ENCODE measurements around the gene TMEM63C.

The TMEM63C gene

GRCh38 chr14:77258566-77258965, 77.0 kb downstream of the TMEM63C start:
- no peaks in the 10 kb centered on the region for H3K4me1 Mint-ChIP-seq (ENCODE audit: low read depth)
- no peak for DNase-seq
- H3K9me3 Mint-ChIP-seq, result no peaks in the 10 kb centered on the region
- no peaks in the 10 kb centered on the region for H3K36me3 Mint-ChIP-seq (ENCODE audit: low read depth)
- H3K27me3 Mint-ChIP-seq, result peaks cover 12% of the 10 kb centered on the region
- H3K27ac Mint-ChIP-seq, result no peak overlapping the region
- H3K4me3 Mint-ChIP-seq, result no peak overlapping the region

GRCh38 chr14:77259025-77259715, 77.6 kb downstream of the TMEM63C start:
- no peaks in the 10 kb centered on the region for H3K9me3 Mint-ChIP-seq
- no peak for DNase-seq
- H3K4me3 Mint-ChIP-seq, result no peak overlapping the region
- no peaks in the 10 kb centered on the region for H3K4me1 Mint-ChIP-seq (ENCODE audit: low read depth)
- H3K27ac Mint-ChIP-seq, result no peak overlapping the region
- no peaks in the 10 kb centered on the region for H3K36me3 Mint-ChIP-seq (ENCODE audit: low read depth)
- peaks cover 12% of the 10 kb centered on the region for H3K27me3 Mint-ChIP-seq

DNA sequence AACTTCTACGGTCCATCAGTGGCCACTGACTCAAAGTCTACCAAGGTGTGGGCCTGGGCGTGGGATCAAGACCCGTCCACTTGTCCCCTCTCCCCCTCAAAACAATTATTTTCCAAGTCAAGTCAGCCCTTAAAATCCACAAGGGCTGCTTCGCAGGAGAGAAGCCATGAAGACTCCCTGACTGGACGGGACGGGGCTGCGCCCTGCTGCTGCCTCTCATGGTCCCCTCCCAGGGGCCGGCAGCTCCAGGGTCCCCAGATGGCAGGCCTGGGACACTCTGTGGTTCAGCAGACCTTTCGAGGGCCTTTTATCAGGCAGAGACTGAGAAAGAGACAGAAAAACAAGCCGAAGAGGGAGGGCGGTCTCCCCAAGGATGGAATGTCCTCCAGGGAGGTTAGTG, 78.6 kb downstream of the TMEM63C start:
- H3K9me3 Mint-ChIP-seq, result no peaks in the 10 kb centered on the region
- no peak overlapping the region for H3K27ac Mint-ChIP-seq
- DNase-seq, result no peak
- peaks cover 12% of the 10 kb centered on the region for H3K27me3 Mint-ChIP-seq
- no peaks in the 10 kb centered on the region for H3K4me1 Mint-ChIP-seq (ENCODE audit: low read depth)
- H3K36me3 Mint-ChIP-seq (ENCODE audit: low read depth), result no peaks in the 10 kb centered on the region
- no peak overlapping the region for H3K4me3 Mint-ChIP-seq

- Mint-ChIP-seq H3K36me3 (ENCODE audit: low read depth) (no peaks in the 10 kb centered on the region), H3K9me3 (no peaks in the 10 kb centered on the region), H3K27me3 (peaks cover 12% of the 10 kb centered on the region), H3K27ac (no peak overlapping the region), H3K4me1 (ENCODE audit: low read depth) (no peaks in the 10 kb centered on the region), H3K4me3 (no peak overlapping the region)
- DNase-seq, result no peak
These were observed 79.0 kb downstream of the TMEM63C start for GRCh38 chr14:77260631-77261030.

DNA sequence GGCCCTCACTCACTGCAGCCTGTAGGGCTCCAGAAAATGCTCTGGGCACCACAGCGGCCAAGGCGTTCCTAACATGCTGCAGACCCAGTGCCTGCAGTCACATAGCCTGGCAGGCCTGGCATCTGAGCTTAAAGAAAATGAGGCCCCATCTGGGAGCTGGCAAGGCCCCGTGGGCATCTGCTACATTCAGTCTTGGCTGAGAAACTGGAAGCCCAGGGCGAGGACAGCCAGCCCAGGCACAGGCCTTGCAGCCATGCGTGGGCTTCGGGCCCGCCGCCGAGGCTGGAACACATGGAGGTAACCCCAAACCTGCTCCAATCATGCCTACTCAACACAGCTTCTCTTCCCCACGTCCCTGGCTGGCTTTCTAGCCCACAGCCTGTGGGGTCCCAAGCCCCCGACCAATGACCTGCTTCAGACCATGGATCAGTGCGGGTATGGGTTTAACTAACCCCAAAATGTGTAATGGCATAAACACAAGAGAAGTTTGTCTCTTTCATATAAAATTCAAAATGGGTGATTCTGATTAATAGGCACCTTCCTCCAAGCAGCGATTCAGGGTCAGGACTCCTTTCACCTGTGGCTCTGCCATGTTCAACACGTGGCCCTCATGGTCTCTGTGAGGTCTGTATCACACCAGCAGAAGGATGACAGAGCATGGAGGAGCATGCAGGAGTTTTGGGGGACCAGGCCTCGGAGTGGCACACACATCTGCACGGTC, 83.0 kb downstream of the TMEM63C start:
- Mint-ChIP-seq H3K36me3 (ENCODE audit: low read depth) (no peaks in the 10 kb centered on the region), H3K27ac (no peak overlapping the region), H3K9me3 (no peaks in the 10 kb centered on the region), H3K27me3 (peaks cover 32% of the 10 kb centered on the region), H3K4me1 (ENCODE audit: low read depth) (no peaks in the 10 kb centered on the region), H3K4me3 (no peak overlapping the region)
- DNase-seq, result no peak

GRCh38 chr14:77265187-77265515, 83.6 kb downstream of the TMEM63C start:
- H3K4me1 Mint-ChIP-seq (ENCODE audit: low read depth), result peaks cover 3% of the 10 kb centered on the region
- no peaks in the 10 kb centered on the region for H3K36me3 Mint-ChIP-seq (ENCODE audit: low read depth)
- no peak overlapping the region for H3K4me3 Mint-ChIP-seq
- H3K27ac Mint-ChIP-seq, result no peak overlapping the region
- H3K27me3 Mint-ChIP-seq, result peaks cover 36% of the 10 kb centered on the region
- H3K9me3 Mint-ChIP-seq, result no peaks in the 10 kb centered on the region
- DNase-seq, result no peak

- DNase-seq, result no peak
- no peak overlapping the region for H3K27ac Mint-ChIP-seq
- H3K9me3 Mint-ChIP-seq, result no peaks in the 10 kb centered on the region
These were observed 84.2 kb downstream of the TMEM63C start for GRCh38 chr14:77265561-77266335.

DNA sequence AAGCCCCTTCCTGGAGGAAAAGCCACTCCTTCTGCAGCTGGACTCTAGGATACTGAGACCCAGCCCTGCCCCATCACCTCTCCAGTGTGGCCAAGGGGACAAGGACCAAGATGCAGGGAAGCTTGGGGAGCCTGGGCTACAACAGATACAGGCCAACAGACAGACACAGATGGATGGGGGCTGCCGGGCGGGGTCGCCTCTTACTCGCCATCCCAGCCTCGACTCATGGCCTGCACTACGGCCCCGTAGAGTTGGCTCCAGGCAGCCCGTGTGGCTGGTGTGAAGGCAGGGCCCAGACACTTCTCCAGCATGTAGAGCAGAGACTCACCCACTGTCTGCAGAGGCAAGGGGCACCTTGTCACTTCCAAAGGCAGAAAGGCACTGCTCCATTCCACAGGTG, 84.7 kb downstream of the TMEM63C start:
- no peak overlapping the region for H3K27ac Mint-ChIP-seq
- DNase-seq, result no peak
- H3K27me3 Mint-ChIP-seq, result peaks cover 37% of the 10 kb centered on the region
- H3K4me1 Mint-ChIP-seq (ENCODE audit: low read depth), result peaks cover 4% of the 10 kb centered on the region
- no peaks in the 10 kb centered on the region for H3K36me3 Mint-ChIP-seq (ENCODE audit: low read depth)
- no peak overlapping the region for H3K4me3 Mint-ChIP-seq
- H3K9me3 Mint-ChIP-seq, result no peaks in the 10 kb centered on the region

More at GRCh38 chr14:77265561-77266335, 84.2 kb downstream of the TMEM63C start:
- H3K4me1 Mint-ChIP-seq (ENCODE audit: low read depth), result peaks cover 3% of the 10 kb centered on the region
- no peak overlapping the region for H3K4me3 Mint-ChIP-seq
- H3K27me3 Mint-ChIP-seq, result peaks cover 38% of the 10 kb centered on the region
- H3K36me3 Mint-ChIP-seq (ENCODE audit: low read depth), result no peaks in the 10 kb centered on the region

DNA sequence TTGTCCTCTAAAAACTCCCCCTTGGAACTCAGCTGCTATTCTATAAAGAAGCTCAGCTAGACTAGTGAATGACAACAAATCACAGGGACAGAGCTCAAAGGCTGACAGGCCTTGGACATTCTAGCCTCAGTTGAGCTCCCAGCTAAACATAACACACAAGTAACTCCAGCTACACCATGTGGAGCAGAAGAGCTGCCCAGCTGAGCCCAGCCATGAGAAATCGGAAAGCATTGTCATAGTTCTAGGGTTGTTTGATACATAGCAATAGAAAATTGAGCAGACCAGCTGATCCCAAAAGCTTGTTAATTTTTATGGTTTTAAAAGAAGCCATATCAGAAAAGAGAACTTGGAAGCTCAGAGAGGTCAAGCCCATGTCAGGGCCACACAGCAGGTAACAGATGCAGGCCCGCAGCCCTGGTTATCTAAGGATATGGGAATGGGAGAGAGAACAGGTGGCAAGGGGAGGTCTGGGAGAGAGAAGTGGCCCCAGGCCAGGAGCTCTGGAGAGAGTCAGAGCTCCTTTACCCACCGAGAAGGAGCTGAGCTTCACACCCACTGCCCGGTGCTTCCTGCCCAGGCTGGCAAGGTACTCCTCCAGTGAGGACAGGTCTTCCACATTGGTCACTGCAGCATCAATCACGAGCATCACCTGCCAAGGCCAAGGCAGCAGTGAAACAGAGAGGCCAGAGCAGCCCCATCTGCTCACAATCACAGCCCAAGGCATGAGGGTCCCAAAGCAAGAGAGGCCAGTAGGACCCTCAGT, 86.5 kb downstream of the TMEM63C start:
- H3K9me3 Mint-ChIP-seq, result no peaks in the 10 kb centered on the region
- H3K27ac Mint-ChIP-seq, result no peak overlapping the region
- H3K4me3 Mint-ChIP-seq, result no peak overlapping the region
- H3K36me3 Mint-ChIP-seq (ENCODE audit: low read depth), result no peaks in the 10 kb centered on the region
- DNase-seq, result no peak
- peaks cover 49% of the 10 kb centered on the region for H3K27me3 Mint-ChIP-seq
- H3K4me1 Mint-ChIP-seq (ENCODE audit: low read depth), result peaks cover 6% of the 10 kb centered on the region

DNA sequence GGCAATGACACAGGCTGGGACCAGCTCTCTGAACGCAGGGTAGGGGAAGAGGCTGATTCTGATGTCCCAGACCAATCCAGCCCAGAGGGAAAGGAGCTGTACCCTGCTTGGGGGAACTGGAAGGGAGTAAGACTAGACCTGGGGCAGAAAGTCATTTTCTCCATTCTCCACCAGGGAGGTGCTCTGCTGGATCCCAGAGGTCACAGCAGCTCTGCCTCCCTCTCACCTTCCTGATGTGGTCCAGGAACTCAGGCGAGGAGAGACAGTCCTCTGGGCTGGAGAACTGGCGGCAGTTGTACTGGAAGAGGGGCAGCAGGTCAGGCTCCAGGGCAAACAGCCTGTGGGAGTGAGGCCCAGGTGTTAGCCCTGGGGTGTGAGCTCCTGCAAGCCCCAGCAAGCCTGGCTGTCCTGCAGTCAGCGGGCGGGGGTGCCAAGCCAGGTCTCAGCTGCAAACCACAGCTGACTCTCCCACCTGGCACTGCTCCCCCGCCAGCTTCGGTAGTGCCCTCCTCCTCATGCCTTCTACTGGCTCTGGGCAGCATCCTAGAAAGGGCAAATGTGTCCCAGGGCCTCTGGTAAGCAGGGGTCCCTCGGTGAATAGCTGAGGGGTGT, 87.5 kb downstream of the TMEM63C start:
- no peaks in the 10 kb centered on the region for H3K9me3 Mint-ChIP-seq
- no peaks in the 10 kb centered on the region for H3K36me3 Mint-ChIP-seq (ENCODE audit: low read depth)
- H3K27ac Mint-ChIP-seq, result no peak overlapping the region
- no peak overlapping the region for H3K4me3 Mint-ChIP-seq
- peaks cover 50% of the 10 kb centered on the region for H3K27me3 Mint-ChIP-seq
- H3K4me1 Mint-ChIP-seq (ENCODE audit: low read depth), result peaks cover 6% of the 10 kb centered on the region
- DNase-seq, result no peak

DNA sequence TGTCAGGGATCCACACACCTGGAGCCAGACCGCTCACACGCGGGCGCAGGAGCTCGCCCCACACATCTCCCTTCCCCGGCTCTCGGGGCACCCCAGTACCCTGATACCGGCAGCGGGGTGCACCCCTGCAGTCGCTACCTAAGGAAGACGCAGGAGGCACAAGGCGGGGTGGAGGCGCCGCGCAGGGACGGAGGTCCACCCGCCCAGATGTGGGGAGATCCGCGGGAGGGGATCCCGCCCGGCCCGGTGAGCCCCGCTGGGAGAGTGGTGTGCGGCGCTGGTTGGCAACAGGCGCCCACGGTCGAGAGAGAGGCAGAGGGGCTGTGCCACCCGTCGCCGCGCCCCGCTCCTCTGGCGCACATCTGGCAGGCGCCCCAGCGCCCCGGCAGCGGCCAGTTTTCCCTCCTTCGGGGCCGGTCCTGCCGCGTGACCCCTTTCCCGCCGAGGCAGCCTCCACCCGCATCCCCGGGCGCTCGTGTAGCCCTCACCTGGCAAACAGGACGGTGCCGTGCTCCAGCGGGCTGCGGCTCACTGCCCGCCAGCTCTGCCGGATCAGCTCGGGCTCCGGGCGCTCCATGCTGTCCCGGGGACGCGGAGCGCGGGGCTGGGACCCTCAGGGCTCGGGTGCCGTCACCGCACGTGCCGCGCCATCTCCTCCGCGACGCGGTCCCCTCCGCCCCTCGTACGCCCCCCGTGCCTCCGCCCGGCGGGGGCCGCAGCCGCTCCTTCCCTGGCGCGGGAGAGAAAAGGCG, 88.9 kb downstream of the TMEM63C start:
- no peaks in the 10 kb centered on the region for H3K36me3 Mint-ChIP-seq (ENCODE audit: low read depth)
- no peaks in the 10 kb centered on the region for H3K9me3 Mint-ChIP-seq
- H3K27me3 Mint-ChIP-seq, result peaks cover 50% of the 10 kb centered on the region
- no peak for DNase-seq
- H3K4me1 Mint-ChIP-seq (ENCODE audit: low read depth), result peaks cover 6% of the 10 kb centered on the region
- H3K4me3 Mint-ChIP-seq, result no peak overlapping the region
- no peak overlapping the region for H3K27ac Mint-ChIP-seq

DNA sequence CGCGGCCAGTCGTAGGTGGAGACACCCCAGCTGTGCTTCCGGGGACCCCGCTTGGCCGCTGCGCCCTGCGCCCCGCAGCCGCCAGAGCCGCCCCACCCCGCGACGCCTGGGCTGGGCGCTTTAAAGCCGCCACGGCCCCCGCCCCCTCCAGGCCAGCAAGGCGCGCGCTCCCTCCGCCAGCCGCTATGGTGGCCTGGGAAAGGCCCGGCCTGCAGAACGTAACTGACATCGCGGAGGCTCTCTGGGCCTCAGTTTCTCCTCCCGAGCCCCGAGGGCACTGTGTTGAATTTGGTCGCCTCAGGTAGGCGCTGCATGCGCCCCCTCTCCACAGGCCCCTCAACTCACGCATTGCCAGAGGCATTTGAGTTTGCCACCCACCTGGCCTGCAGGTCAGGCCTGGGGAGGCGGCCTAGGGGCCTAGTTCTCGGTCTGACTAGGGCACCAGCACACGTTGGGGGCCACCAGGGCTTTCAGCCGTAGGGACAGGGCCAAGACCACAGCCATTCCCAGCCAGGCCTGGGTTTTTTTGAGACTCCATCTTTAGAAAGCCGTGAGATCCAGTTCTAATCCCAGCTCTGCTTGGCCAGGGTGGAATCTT, 89.6 kb downstream of the TMEM63C start, which contains the start of gene NGB:
TSS of gene NGB (minus strand) at position 94 of the 598 bp plus-strand sequence. CDS start 269 bp downstream, outside the sequence.
- H3K9me3 Mint-ChIP-seq, result no peaks in the 10 kb centered on the region
- H3K4me1 Mint-ChIP-seq (ENCODE audit: low read depth), result peaks cover 6% of the 10 kb centered on the region
- DNase-seq, result no peak
- no peak within 1 kb of the TSS for H3K4me3 Mint-ChIP-seq
- peaks cover 50% of the 10 kb centered on the region for H3K27me3 Mint-ChIP-seq
- no peaks in the 10 kb centered on the region for H3K36me3 Mint-ChIP-seq (ENCODE audit: low read depth)
- H3K27ac Mint-ChIP-seq, result no peak within 1 kb of the TSS

- H3K4me1 Mint-ChIP-seq (ENCODE audit: low read depth), result peaks cover 6% of the 10 kb centered on the region
- H3K27ac Mint-ChIP-seq, result no peak overlapping the region
- H3K4me3 Mint-ChIP-seq, result no peak overlapping the region
- H3K27me3 Mint-ChIP-seq, result peaks cover 50% of the 10 kb centered on the region
- no peak for DNase-seq
- H3K9me3 Mint-ChIP-seq, result no peaks in the 10 kb centered on the region
- H3K36me3 Mint-ChIP-seq (ENCODE audit: low read depth), result peaks cover 3% of the 10 kb centered on the region
These were observed 90.7 kb downstream of the TMEM63C start for GRCh38 chr14:77272261-77272660.
